Nephron (organoid): ENCODE results near the gene PHOX2A.

Source experiments
- H3K27ac Mint-ChIP-seq, 3 experiments: 2 replicates each; pipeline ENCODE4 v1.8.0; 2020; ENCODE audit warnings: mixed read lengths in 3 of 3, mild to moderate bottlenecking in 2 of 3, moderate library complexity in 1 of 3
- H3K27me3 Mint-ChIP-seq: 2 replicates; pipeline ENCODE4 v1.8.0; 2021; ENCODE audit warnings: low read depth, mild to moderate bottlenecking, moderate library complexity, mixed read lengths
- H3K36me3 Mint-ChIP-seq: 2 replicates; pipeline ENCODE4 v1.8.0; 2020; ENCODE audit warnings: low read depth, mixed read lengths
- H3K4me1 Mint-ChIP-seq: 2 replicates; pipeline ENCODE4 v1.8.0; 2020; ENCODE audit warnings: mixed read lengths
- H3K4me3 Mint-ChIP-seq, 3 experiments: 2 replicates each; pipeline ENCODE4 v1.8.0; 2020; ENCODE audit warnings: mild to moderate bottlenecking in 3 of 3, mixed read lengths in 3 of 3, moderate library complexity in 2 of 3
- H3K9me3 Mint-ChIP-seq: 2 replicates; pipeline ENCODE4 v1.8.0; 2020; ENCODE audit warnings: mixed read lengths
- TF ChIP-seq, protein P1 (sequence below), 3 experiments: fragments of 200-600 bp; sonication (generic); IDR thresholded peaks; one replicate each; pipeline ENCODE4 v1.5.0; 2021; ENCODE audit warnings: antibody characterized with exemption in 3 of 3; ENCODE audit not compliant: unreplicated experiment in 3 of 3

Gene PHOX2A

GRCh38 chr11:72239849-72240460 is 4.0 kb downstream of the PHOX2A start:
- TF ChIP-seq, protein P1, sequence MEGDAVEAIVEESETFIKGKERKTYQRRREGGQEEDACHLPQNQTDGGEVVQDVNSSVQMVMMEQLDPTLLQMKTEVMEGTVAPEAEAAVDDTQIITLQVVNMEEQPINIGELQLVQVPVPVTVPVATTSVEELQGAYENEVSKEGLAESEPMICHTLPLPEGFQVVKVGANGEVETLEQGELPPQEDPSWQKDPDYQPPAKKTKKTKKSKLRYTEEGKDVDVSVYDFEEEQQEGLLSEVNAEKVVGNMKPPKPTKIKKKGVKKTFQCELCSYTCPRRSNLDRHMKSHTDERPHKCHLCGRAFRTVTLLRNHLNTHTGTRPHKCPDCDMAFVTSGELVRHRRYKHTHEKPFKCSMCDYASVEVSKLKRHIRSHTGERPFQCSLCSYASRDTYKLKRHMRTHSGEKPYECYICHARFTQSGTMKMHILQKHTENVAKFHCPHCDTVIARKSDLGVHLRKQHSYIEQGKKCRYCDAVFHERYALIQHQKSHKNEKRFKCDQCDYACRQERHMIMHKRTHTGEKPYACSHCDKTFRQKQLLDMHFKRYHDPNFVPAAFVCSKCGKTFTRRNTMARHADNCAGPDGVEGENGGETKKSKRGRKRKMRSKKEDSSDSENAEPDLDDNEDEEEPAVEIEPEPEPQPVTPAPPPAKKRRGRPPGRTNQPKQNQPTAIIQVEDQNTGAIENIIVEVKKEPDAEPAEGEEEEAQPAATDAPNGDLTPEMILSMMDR (IDR thresholded peaks at IDR 0.05; ENCODE audit: unreplicated experiment in 3 of 3) = no peak
- peak overlapping the region; percentile 31 to 65 (median 59) for H3K27ac Mint-ChIP-seq
- peaks cover 29% of the 10 kb centered on the region for H3K4me1 Mint-ChIP-seq
- H3K36me3 Mint-ChIP-seq = peaks cover 13% of the 10 kb centered on the region
- H3K27me3 Mint-ChIP-seq = peaks cover 51% of the 10 kb centered on the region
- H3K4me3 Mint-ChIP-seq = peak overlapping the region; percentile 77 to 84 (median 83)
- peaks cover 4% of the 10 kb centered on the region for H3K9me3 Mint-ChIP-seq

GRCh38 chr11:72239313-72239848 is 4.6 kb downstream of the PHOX2A start:
- TF ChIP-seq, protein P1 (IDR thresholded peaks at IDR 0.05; ENCODE audit: unreplicated experiment in 3 of 3) = no peak
- Mint-ChIP-seq H3K9me3 (no peaks in the 10 kb centered on the region), H3K4me3 (peak overlapping the region; percentile 80 to 83 (median 83))

GRCh38 chr11:72238492-72239312 is 5.3 kb downstream of the PHOX2A start:
- Mint-ChIP-seq H3K4me3 (peak overlapping the region; percentile 80 to 83 (median 83)), H3K27ac (no peak overlapping the region), H3K4me1 (peaks cover 41% of the 10 kb centered on the region), H3K36me3 (peaks cover 26% of the 10 kb centered on the region), H3K9me3 (no peaks in the 10 kb centered on the region), H3K27me3 (peaks cover 51% of the 10 kb centered on the region)
- TF ChIP-seq, protein P1 (IDR thresholded peaks at IDR 0.05; ENCODE audit: unreplicated experiment in 3 of 3) = peak in 1 of 3 experiments; percentile 19

More at GRCh38 chr11:72239313-72239848, 4.6 kb downstream of the PHOX2A start:
- Mint-ChIP-seq H3K27ac (peak overlapping the region in 2 of 3 experiments; percentile 32 to 35), H3K4me1 (peaks cover 34% of the 10 kb centered on the region), H3K36me3 (peaks cover 19% of the 10 kb centered on the region), H3K27me3 (peaks cover 52% of the 10 kb centered on the region)

DNA sequence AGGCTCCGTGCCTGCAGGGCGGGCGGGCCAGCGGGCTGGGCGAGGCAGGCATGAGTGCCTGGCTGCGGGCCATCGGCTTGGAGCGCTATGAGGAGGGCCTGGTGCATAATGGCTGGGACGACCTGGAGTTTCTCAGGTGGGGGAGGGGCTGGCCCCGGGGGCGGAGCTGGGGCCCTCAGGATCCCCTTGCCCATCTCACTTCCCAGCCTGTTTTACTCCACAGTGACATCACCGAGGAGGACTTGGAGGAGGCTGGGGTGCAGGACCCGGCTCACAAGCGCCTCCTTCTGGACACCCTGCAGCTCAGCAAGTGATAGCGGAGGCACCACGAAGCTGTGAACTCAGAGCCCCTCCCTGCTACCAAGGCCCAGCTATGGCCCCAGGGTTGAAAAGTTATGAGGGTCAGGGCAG is 5.9 kb downstream of the PHOX2A start:
- Mint-ChIP-seq H3K27ac (no peak overlapping the region), H3K4me3 (peak overlapping the region in 2 of 3 experiments; percentile 6 to 36), H3K9me3 (no peaks in the 10 kb centered on the region), H3K36me3 (peaks cover 31% of the 10 kb centered on the region), H3K4me1 (peaks cover 40% of the 10 kb centered on the region), H3K27me3 (peaks cover 44% of the 10 kb centered on the region)
- TF ChIP-seq, protein P1 (IDR thresholded peaks at IDR 0.05; ENCODE audit: unreplicated experiment in 3 of 3) = peak; percentile 76 to 84 (median 79)

DNA sequence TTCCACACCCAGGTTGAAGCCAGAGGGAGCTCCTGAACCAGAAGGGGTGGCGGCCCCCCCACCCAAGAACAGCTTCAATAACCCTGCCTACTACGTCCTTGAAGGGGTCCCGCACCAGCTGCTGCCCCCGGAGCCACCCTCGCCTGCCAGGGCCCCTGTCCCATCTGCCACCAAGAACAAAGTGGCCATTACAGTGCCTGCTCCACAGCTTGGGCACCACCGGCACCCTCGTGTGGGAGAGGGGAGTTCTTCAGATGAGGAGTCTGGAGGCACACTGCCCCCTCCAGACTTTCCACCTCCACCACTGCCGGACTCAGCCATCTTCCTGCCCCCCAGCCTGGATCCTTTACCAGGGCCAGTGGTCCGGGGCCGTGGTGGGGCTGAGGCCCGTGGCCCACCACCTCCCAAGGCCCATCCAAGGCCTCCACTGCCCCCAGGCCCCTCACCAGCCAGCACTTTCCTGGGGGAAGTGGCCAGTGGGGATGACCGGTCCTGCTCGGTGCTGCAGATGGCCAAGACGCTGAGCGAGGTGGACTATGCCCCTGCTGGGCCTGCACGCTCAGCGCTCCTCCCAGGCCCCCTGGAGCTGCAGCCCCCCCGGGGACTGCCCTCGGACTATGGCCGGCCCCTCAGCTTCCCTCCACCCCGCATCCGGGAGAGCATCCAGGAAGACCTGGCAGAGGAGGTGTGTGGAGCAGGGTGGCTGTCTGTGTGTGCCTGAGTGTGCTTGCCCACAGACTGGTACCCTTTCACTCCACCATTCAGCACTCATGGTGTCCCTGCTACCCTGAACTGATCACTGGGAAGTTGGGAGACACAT is 6.7 kb downstream of the PHOX2A start:
- Mint-ChIP-seq H3K4me1 (peaks cover 40% of the 10 kb centered on the region), H3K36me3 (peaks cover 37% of the 10 kb centered on the region), H3K4me3 (no peak overlapping the region), H3K9me3 (no peaks in the 10 kb centered on the region), H3K27ac (peak overlapping the region in 1 of 3 experiments; percentile 40), H3K27me3 (peaks cover 37% of the 10 kb centered on the region)
- TF ChIP-seq, protein P1 (IDR thresholded peaks at IDR 0.05; ENCODE audit: unreplicated experiment in 3 of 3) = no peak
